ENCODE data around the gene PTGS1. TPM values are rescaled to one million over a fixed set of nuclear protein-coding genes. Genes with fewer than 3 reads are reported as not detected.

The PTGS1 gene
- total and polyA plus RNA-seq, 2 of the 13 experiments (the other 11 are each of a cell fraction or from before 2014, with no cell fraction given) = 0.07 to 0.08 TPM

GRCh38 chr9:122376796-122377195 is 6.0 kb downstream of the PTGS1 start (continued):
- TF ChIP-seq ZNF142 (CRISPR knock-in tag; IDR thresholded peaks at IDR 0.05) (no peak), ZHX1 (CRISPR knock-in tag; IDR thresholded peaks at IDR 0.05; ENCODE audit: low read depth) (no peak), ZNF580 (CRISPR knock-in tag; IDR thresholded peaks at IDR 0.05; ENCODE audit: borderline replicate concordance, low read depth) (no peak), ZNF577 (CRISPR knock-in tag; IDR thresholded peaks at IDR 0.05; ENCODE audit: borderline replicate concordance, low read depth) (no peak), REXO4 (CRISPR knock-in tag; IDR thresholded peaks at IDR 0.05; ENCODE audit: borderline replicate concordance) (no peak), NR0B2 (CRISPR knock-in tag; IDR thresholded peaks at IDR 0.05) (no peak), ZFP90 (CRISPR knock-in tag; IDR thresholded peaks at IDR 0.05; ENCODE audit: borderline replicate concordance) (no peak), HOXA5 (CRISPR knock-in tag; IDR thresholded peaks at IDR 0.05) (no peak), FOSL2 (CRISPR knock-in tag; IDR thresholded peaks at IDR 0.05) (no peak), SSRP1 (CRISPR knock-in tag; IDR thresholded peaks at IDR 0.05) (no peak), ZSCAN25 (CRISPR knock-in tag; IDR thresholded peaks at IDR 0.05) (no peak), ELF4 (CRISPR knock-in tag; IDR thresholded peaks at IDR 0.05; ENCODE audit: borderline replicate concordance) (no peak), ZGPAT (CRISPR knock-in tag; IDR thresholded peaks at IDR 0.05) (no peak), ZNF333 (CRISPR knock-in tag; IDR thresholded peaks at IDR 0.05; ENCODE audit: borderline replicate concordance) (no peak), TAF1 (CRISPR knock-in tag; IDR thresholded peaks at IDR 0.05) (no peak)

Data from HepG2 (cell line).